Measurements from ENCODE around the gene SMIM20.
A peak's percentile ranks its signal among the peaks of the same experiment; 100 is the strongest.

SMIM20 gene

DNA sequence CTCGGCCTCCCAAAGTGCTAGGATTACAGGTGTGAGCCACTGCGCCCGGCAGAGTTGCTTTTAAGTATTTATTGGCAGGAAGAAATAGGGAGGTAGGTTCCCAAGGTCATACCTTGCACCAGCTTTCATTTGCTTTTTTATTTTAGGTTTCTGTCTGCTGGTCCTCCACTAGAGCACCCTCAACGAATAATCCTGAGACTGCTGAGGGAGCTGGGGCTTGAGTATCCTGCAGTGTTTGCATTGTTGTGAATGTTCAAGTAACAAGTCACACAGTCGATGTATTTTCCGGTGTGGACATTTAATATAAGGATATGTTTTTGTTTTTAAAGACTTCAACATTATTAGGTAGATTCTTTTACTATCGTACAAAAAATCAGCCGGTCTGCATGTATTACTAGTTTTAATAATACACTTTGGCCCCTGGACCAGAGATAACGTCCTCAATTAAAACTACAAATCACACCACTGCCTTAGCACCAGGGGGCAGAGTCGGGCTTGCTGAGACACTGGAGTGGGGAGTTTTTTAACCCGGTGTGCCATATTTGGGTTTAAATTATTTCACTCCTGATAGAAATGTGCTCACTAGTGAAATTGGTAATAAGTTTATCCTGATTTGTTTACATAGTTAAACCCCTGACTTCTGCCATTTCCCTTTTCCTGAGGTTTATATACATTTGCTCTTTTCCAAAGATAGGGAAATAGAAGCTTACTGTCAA, 11.6 kb downstream of the SMIM20 start:
- no peaks in the 10 kb centered on the region for H3K9me3 ChIP-seq (ENCODE audit: control insufficient read depth, insufficient read depth, low read length)
- H3K27me3 ChIP-seq (ENCODE audit: control insufficient read depth, low read length): no peaks in the 10 kb centered on the region
- peaks cover 50% of the 10 kb centered on the region for H3K79me2 ChIP-seq (ENCODE audit: control insufficient read depth, low read length)
- H3F3A ChIP-seq (ENCODE audit: control insufficient read depth, insufficient read depth): no peaks in the 10 kb centered on the region
- H3K4me1 ChIP-seq (ENCODE audit: control insufficient read depth, low read length): peaks cover 13% of the 10 kb centered on the region
- H3K36me3 ChIP-seq (ENCODE audit: control insufficient read depth, low read length): peaks cover 57% of the 10 kb centered on the region
- no peak overlapping the region for H3K4me3 ChIP-seq (ENCODE audit: low read length)
- H4K20me1 ChIP-seq (ENCODE audit: control insufficient read depth, insufficient read depth, low read depth, low read length): no peaks in the 10 kb centered on the region
- H3K4me2 ChIP-seq (ENCODE audit: low read length): no peak overlapping the region
- no peaks in the 10 kb centered on the region for H3K9me2 ChIP-seq (replicated peaks; ENCODE audit: control insufficient read depth, low read length)
- H3K27ac ChIP-seq (ENCODE audit: low read depth, low read length): no peak overlapping the region
- TF ChIP-seq EZH2phosphoT487 (IDR thresholded peaks at IDR 0.05; ENCODE audit: borderline replicate concordance, low read length): no peak
- TF ChIP-seq, protein P1, sequence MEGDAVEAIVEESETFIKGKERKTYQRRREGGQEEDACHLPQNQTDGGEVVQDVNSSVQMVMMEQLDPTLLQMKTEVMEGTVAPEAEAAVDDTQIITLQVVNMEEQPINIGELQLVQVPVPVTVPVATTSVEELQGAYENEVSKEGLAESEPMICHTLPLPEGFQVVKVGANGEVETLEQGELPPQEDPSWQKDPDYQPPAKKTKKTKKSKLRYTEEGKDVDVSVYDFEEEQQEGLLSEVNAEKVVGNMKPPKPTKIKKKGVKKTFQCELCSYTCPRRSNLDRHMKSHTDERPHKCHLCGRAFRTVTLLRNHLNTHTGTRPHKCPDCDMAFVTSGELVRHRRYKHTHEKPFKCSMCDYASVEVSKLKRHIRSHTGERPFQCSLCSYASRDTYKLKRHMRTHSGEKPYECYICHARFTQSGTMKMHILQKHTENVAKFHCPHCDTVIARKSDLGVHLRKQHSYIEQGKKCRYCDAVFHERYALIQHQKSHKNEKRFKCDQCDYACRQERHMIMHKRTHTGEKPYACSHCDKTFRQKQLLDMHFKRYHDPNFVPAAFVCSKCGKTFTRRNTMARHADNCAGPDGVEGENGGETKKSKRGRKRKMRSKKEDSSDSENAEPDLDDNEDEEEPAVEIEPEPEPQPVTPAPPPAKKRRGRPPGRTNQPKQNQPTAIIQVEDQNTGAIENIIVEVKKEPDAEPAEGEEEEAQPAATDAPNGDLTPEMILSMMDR (IDR thresholded peaks at IDR 0.05; ENCODE audit: low read depth, low read length, poor library complexity, severe bottlenecking): peak; percentile 75

DNA sequence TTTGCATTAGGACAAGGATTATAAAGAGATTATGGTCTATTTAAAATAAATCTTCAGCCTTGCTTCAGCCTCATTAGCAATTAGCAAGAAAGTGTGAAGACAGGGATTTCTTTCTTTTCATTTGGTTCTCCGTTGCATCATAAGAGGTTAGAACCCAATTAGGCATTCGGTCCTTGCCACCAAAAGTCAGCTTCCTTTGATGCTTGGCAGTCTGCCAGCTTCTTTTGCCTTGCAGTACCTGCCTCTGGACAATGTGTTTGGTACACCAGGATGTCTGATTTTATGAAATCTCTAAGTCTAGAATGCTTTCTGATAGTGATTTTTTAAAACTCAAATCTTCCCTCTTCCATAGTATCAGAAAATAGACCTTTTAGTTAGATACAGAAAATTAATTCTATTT, 12.4 kb downstream of the SMIM20 start:
- no peak overlapping the region for H3K4me2 ChIP-seq (ENCODE audit: low read length)
- no peak overlapping the region for H3K4me3 ChIP-seq (ENCODE audit: low read length)
- peaks cover 13% of the 10 kb centered on the region for H3K4me1 ChIP-seq (ENCODE audit: control insufficient read depth, low read length)
- H3K27me3 ChIP-seq (ENCODE audit: control insufficient read depth, low read length): no peaks in the 10 kb centered on the region
- no peaks in the 10 kb centered on the region for H4K20me1 ChIP-seq (ENCODE audit: control insufficient read depth, insufficient read depth, low read depth, low read length)
- H3K36me3 ChIP-seq (ENCODE audit: control insufficient read depth, low read length): peaks cover 51% of the 10 kb centered on the region
- TF ChIP-seq, protein P1 (IDR thresholded peaks at IDR 0.05; ENCODE audit: low read depth, low read length, poor library complexity, severe bottlenecking): no peak
- no peak for TF ChIP-seq EZH2phosphoT487 (IDR thresholded peaks at IDR 0.05; ENCODE audit: borderline replicate concordance, low read length)
- no peaks in the 10 kb centered on the region for H3F3A ChIP-seq (ENCODE audit: control insufficient read depth, insufficient read depth)
- no peaks in the 10 kb centered on the region for H3K9me3 ChIP-seq (ENCODE audit: control insufficient read depth, insufficient read depth, low read length)
- H3K9me2 ChIP-seq (replicated peaks; ENCODE audit: control insufficient read depth, low read length): no peaks in the 10 kb centered on the region
- H3K79me2 ChIP-seq (ENCODE audit: control insufficient read depth, low read length): peaks cover 42% of the 10 kb centered on the region
- no peak overlapping the region for H3K27ac ChIP-seq (ENCODE audit: low read depth, low read length)

DNA sequence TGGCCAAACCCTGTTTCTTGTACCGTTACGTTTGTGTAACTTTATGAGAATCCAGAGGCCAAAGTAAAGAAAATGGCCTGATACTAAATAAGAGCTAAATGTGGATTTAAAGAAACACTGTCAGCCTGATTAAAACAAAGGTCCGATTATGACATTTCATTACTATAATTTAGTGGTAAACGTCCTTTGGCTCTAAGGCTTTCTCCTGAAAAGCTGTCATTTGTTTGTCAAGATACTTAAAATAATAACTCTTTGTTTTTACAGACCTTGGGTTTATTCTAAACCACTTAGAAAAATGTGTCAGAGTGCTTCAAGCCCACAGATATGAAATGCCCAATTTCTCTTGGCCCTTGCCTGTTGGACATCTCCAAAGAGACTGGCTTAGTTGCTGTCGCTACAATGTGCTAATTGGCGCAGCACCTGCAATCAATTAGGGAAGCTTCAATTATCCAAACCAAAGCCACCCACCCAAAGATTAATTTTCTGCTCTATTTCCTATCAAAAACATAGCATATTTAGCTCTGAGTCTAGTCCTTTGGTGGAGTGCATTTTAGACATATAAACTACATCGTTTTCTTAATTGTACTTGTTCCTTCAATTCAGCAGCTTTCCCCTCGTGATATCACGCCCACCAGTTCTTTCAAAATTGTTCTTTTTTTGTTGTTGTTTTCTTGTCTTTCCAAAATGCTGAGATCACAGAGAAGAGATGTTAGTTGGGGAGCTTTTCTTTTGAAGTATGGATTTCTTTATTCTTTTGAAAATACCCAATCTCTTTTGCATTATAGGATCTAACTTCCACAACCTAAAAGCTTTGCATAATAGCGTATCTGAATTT, 13.6 kb downstream of the SMIM20 start:
- H3K4me3 ChIP-seq (ENCODE audit: low read length): no peak overlapping the region
- TF ChIP-seq, protein P1 (IDR thresholded peaks at IDR 0.05; ENCODE audit: low read depth, low read length, poor library complexity, severe bottlenecking): no peak
- no peak for TF ChIP-seq EZH2phosphoT487 (IDR thresholded peaks at IDR 0.05; ENCODE audit: borderline replicate concordance, low read length)
- peaks cover 48% of the 10 kb centered on the region for H3K36me3 ChIP-seq (ENCODE audit: control insufficient read depth, low read length)
- no peaks in the 10 kb centered on the region for H3K9me2 ChIP-seq (replicated peaks; ENCODE audit: control insufficient read depth, low read length)
- peaks cover 33% of the 10 kb centered on the region for H3K79me2 ChIP-seq (ENCODE audit: control insufficient read depth, low read length)
- no peaks in the 10 kb centered on the region for H3K27me3 ChIP-seq (ENCODE audit: control insufficient read depth, low read length)
- no peaks in the 10 kb centered on the region for H3K9me3 ChIP-seq (ENCODE audit: control insufficient read depth, insufficient read depth, low read length)
- no peaks in the 10 kb centered on the region for H3F3A ChIP-seq (ENCODE audit: control insufficient read depth, insufficient read depth)
- no peak overlapping the region for H3K27ac ChIP-seq (ENCODE audit: low read depth, low read length)
- H3K4me1 ChIP-seq (ENCODE audit: control insufficient read depth, low read length): peaks cover 13% of the 10 kb centered on the region
- H3K4me2 ChIP-seq (ENCODE audit: low read length): no peak overlapping the region
- H4K20me1 ChIP-seq (ENCODE audit: control insufficient read depth, insufficient read depth, low read depth, low read length): no peaks in the 10 kb centered on the region

All from DOHH2 (cell line).